HPDE6-E6E7 (cell line): ENCODE data around the gene TBC1D17.

ENCODE experiments used
- DNase-seq: peaks from one replicate; pipeline ENCODE4 v3.0.0; 2011; ENCODE audit warnings: missing footprints; ENCODE audit errors: extremely low spot score

The TBC1D17 gene

GRCh38 chr19:49848938-49849337 is 28.6 kb upstream of the TBC1D17 start:
- no peak for DNase-seq

GRCh38 chr19:49849433-49850220 is 27.9 kb upstream of the TBC1D17 start:
- DNase-seq: no peak

- DNase-seq: no peak
These were observed 27.3 kb upstream of the TBC1D17 start for GRCh38 chr19:49850221-49850486.

- DNase-seq: peak; percentile 97
These were observed 26.8 kb upstream of the TBC1D17 start, which contains the start of gene PTOV1 for GRCh38 chr19:49850487-49851342. Gene PTOV1 (plus strand): TSS chr19:49851159.

- DNase-seq: no peak
These were observed 25.8 kb upstream of the TBC1D17 start for GRCh38 chr19:49851456-49852259.

- no peak for DNase-seq
These were observed 24.8 kb upstream of the TBC1D17 start for GRCh38 chr19:49852631-49853126.

- no peak for DNase-seq
These were observed 23.6 kb upstream of the TBC1D17 start for GRCh38 chr19:49853852-49854377.

GRCh38 chr19:49854378-49855263 is 22.9 kb upstream of the TBC1D17 start:
- DNase-seq: no peak

GRCh38 chr19:49855277-49855675 is 22.2 kb upstream of the TBC1D17 start:
- no peak for DNase-seq

- no peak for DNase-seq
These were observed 21.6 kb upstream of the TBC1D17 start for GRCh38 chr19:49855676-49856573.

- no peak for DNase-seq
These were observed 20.9 kb upstream of the TBC1D17 start for GRCh38 chr19:49856574-49857021.

- DNase-seq: no peak
These were observed 20.3 kb upstream of the TBC1D17 start for GRCh38 chr19:49857061-49857837.

- DNase-seq: no peak
These were observed 19.7 kb upstream of the TBC1D17 start for GRCh38 chr19:49857838-49858087.

GRCh38 chr19:49858088-49858985 is 19.2 kb upstream of the TBC1D17 start:
- DNase-seq: no peak

- DNase-seq: no peak
These were observed 17.7 kb upstream of the TBC1D17 start for GRCh38 chr19:49859682-49860335.

GRCh38 chr19:49860336-49861102 is 17.0 kb upstream of the TBC1D17 start:
- no peak for DNase-seq

GRCh38 chr19:49861107-49861506 is 16.4 kb upstream of the TBC1D17 start:
- no peak for DNase-seq
